Esophagus (tissue), 2 donors: ENCODE data around the gene PRCP. TPM values are rescaled to one million over a fixed set of nuclear protein-coding genes. Genes with fewer than 3 reads are reported as not detected.

Experiments used
- H3K27ac ChIP-seq, 2 donors: one replicate each; pipeline ENCODE4 v1.5.1; 2013; ENCODE audit warnings: low read depth in 2 of 2, mild to moderate bottlenecking in 2 of 2, inconsistent platforms in 1 of 2, low read length in 1 of 2, moderate library complexity in 1 of 2
- H3K27me3 ChIP-seq, 2 donors: one replicate each; pipeline ENCODE4 v1.6.1; 2013; ENCODE audit warnings: low read length in 2 of 2, control low read depth in 1 of 2, mild to moderate bottlenecking in 1 of 2; ENCODE audit not compliant: insufficient read depth in 2 of 2, control insufficient read depth in 1 of 2
- H3K36me3 ChIP-seq, 2 donors: one replicate each; pipeline ENCODE4 v1.6.1; 2013; ENCODE audit warnings: low read length in 1 of 2; ENCODE audit not compliant: control insufficient read depth in 2 of 2, insufficient read depth in 2 of 2
- H3K4me1 ChIP-seq, 2 donors: one replicate each; pipeline ENCODE4 v1.6.1; 2013; ENCODE audit warnings: low read length in 1 of 2; ENCODE audit not compliant: control insufficient read depth in 2 of 2, insufficient read depth in 2 of 2
- H3K4me3 ChIP-seq, 2 donors: one replicate each; pipeline ENCODE4 v1.5.1; 2013; ENCODE audit warnings: low read length in 2 of 2, mild to moderate bottlenecking in 2 of 2, low read depth in 1 of 2, moderate library complexity in 1 of 2
- H3K9me3 ChIP-seq, 2 donors: one replicate each; pipeline ENCODE4 v1.6.1; 2013; ENCODE audit warnings: mild to moderate bottlenecking in 2 of 2, low read depth in 1 of 2, low read length in 1 of 2, moderate library complexity in 1 of 2; ENCODE audit not compliant: control insufficient read depth in 2 of 2, insufficient read depth in 1 of 2
- WGBS, 2 donors: extraction: QIAGEN DNeasy Blood & Tissue Kit; methylation state at CpG; one replicate each; pipeline ENCODE4 v1.1.7; 2013; 5-methylcytosine and 5-hydroxymethylcytosine counted together
- polyA plus RNA-seq, 2 donors: library from polyadenylated mRNA; stranded (reverse); fragments of 200-250 nt; gene quantifications; one replicate each; pipeline ENCODE4 v1.2.3, GENCODE V29; 2013
- donor health status: healthy with polysubstance abuse.
- donor health status: Bipolar disorder and iron deficiency.

The PRCP gene
- polyA plus RNA-seq, 2 donors = 22.1 to 38.3 TPM

GRCh38 chr11:82883853-82884252 is 16.4 kb downstream of the PRCP start:
- no peak overlapping the region for H3K27ac ChIP-seq
- H3K4me1 ChIP-seq = peaks cover 0 to 2% of the 10 kb centered on the region in 2 donors
- no peak overlapping the region for H3K4me3 ChIP-seq
- H3K27me3 ChIP-seq = no peaks in the 10 kb centered on the region
- H3K9me3 ChIP-seq = no peaks in the 10 kb centered on the region
- no peaks in the 10 kb centered on the region for H3K36me3 ChIP-seq
- 72 to 73% methylated on average over 3 of the region's 3 CpGs for WGBS, 2 donors

GRCh38 chr11:82874646-82875523 is 25.3 kb downstream of the PRCP start:
- H3K27ac ChIP-seq = peak overlapping the region; percentile 30 to 33
- peaks cover 0 to 6% of the 10 kb centered on the region in 2 donors for H3K4me1 ChIP-seq
- H3K36me3 ChIP-seq = no peaks in the 10 kb centered on the region
- no peaks in the 10 kb centered on the region for H3K27me3 ChIP-seq
- no peaks in the 10 kb centered on the region for H3K9me3 ChIP-seq
- no peak overlapping the region for H3K4me3 ChIP-seq
- 65% methylated on average over 4 of the region's 4 CpGs for WGBS, 2 donors

GRCh38 chr11:82873919-82874333 is 26.3 kb downstream of the PRCP start:
- Histone ChIP-seq H3K4me1 (peaks cover 0 to 6% of the 10 kb centered on the region in 2 donors), H3K4me3 (no peak overlapping the region), H3K9me3 (no peaks in the 10 kb centered on the region), H3K27me3 (no peaks in the 10 kb centered on the region), H3K36me3 (no peaks in the 10 kb centered on the region), H3K27ac (no peak overlapping the region)
- WGBS, 2 donors = 73 to 78% methylated on average over 5 of the region's 5 CpGs

GRCh38 chr11:82872377-82873150 is 27.7 kb downstream of the PRCP start:
- Histone ChIP-seq H3K4me1 (peaks cover 0 to 6% of the 10 kb centered on the region in 2 donors), H3K27me3 (no peaks in the 10 kb centered on the region), H3K9me3 (no peaks in the 10 kb centered on the region), H3K27ac (no peak overlapping the region), H3K4me3 (no peak overlapping the region), H3K36me3 (no peaks in the 10 kb centered on the region)
- WGBS, 2 donors = 87 to 94% methylated on average over 7 of the region's 7 CpGs

DNA sequence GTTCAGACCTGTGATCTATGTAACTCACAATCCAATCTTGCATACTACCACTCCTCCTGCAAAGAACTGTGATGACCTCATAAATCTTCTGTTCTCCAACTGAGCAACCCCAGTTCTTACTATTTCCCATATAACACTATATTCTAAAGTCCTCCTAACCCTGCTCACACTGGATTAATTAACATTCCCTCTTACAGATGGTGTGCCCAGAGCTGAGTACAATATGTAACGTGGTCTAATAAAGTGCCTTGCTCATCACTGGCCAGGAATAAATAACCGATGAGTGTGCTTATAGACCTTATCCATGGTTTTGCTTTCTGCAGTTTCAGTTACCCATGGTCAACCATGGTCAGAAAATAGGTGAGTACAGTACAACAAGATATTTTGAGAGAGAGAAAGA is 28.6 kb downstream of the PRCP start:
- 96 to 98% methylated on average over 2 of the region's 2 CpGs for WGBS, 2 donors
- H3K4me1 ChIP-seq = peaks cover 0 to 6% of the 10 kb centered on the region in 2 donors

DNA sequence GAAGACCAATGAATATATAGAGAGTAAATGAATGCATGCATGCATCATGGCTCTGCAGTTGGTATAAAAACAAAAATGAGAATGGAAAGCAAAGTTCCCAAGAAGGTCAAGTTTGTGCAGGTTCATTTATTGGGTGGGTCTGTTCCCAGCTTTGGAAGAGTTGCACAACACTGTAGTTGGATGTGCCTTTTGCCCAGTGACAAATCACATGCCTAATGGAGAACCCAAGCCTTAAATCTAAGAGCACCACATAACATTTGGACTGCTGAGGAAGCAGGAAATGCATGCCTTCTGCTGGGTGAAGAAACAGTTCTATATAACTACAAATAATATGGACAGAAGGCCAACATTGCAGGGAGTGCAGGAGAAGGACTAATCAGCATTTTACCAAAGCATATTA is 30.6 kb downstream of the PRCP start:
- Histone ChIP-seq H3K36me3 (no peaks in the 10 kb centered on the region), H3K4me3 (no peak overlapping the region), H3K4me1 (peaks cover 0 to 3% of the 10 kb centered on the region in 2 donors), H3K27ac (peak overlapping the region in 1 of 2 donors; percentile 52), H3K27me3 (no peaks in the 10 kb centered on the region), H3K9me3 (no peaks in the 10 kb centered on the region)

More for the DNA sequence above, 28.6 kb downstream of the PRCP start:
- no peak overlapping the region for H3K4me3 ChIP-seq
- no peak overlapping the region for H3K27ac ChIP-seq
- no peaks in the 10 kb centered on the region for H3K27me3 ChIP-seq
- no peaks in the 10 kb centered on the region for H3K9me3 ChIP-seq
- H3K36me3 ChIP-seq = no peaks in the 10 kb centered on the region

- H3K36me3 ChIP-seq = no peaks in the 10 kb centered on the region
- H3K4me1 ChIP-seq = peaks cover 0 to 3% of the 10 kb centered on the region in 2 donors
- H3K27me3 ChIP-seq = no peaks in the 10 kb centered on the region
- H3K27ac ChIP-seq = peak overlapping the region in 1 of 2 donors; percentile 40
- H3K9me3 ChIP-seq = no peaks in the 10 kb centered on the region
- 15% methylated on average over 10 of the region's 10 CpGs for WGBS, 2 donors
- peak overlapping the region; percentile 27 to 47 for H3K4me3 ChIP-seq
These were observed 32.6 kb downstream of the PRCP start for GRCh38 chr11:82867495-82868082.

DNA sequence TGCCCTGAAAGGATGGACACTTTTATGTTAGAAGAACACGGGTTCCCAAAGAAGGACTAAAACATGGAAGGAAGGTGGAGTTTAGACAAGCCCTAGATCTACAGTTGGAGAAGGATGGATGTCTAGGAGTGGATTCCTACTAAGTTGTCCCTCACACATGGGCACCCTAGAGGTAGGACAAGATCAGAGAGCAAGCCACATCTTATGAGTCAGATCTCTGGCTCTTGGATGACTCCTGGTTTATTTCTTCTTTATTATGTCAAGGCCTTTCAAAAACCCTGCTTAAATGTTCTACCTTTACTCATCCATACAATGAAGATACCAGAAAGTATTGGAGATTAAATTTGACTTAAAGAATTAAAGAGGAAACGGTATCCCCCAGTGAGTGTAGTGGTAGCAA is 34.4 kb downstream of the PRCP start:
- Histone ChIP-seq H3K4me3 (no peak overlapping the region), H3K4me1 (peaks cover 0 to 2% of the 10 kb centered on the region in 2 donors), H3K27ac (no peak overlapping the region), H3K27me3 (no peaks in the 10 kb centered on the region), H3K9me3 (no peaks in the 10 kb centered on the region), H3K36me3 (no peaks in the 10 kb centered on the region)
- WGBS, 2 donors = 78 to 79% methylated on average over 2 of the region's 2 CpGs

DNA sequence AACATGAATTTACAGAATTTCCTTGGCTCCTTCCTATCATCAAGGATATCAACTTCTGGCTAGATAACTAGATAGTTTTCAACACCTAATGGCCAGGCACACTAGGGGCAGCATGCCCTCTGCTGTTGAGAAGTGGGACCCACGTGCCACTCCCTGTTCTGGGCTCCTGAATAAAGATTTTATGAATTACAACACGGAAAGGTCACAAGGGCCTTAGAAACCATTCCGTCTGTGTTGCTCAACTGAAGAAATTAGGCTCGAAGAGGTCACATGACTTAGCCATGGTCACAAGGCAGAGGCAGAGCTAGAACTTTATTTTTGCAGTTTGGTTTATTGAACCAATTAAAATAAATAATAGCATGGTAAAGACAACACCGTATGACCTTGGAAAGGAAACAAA is 36.0 kb downstream of the PRCP start:
- Histone ChIP-seq H3K36me3 (no peaks in the 10 kb centered on the region), H3K27ac (no peak overlapping the region), H3K4me1 (no peaks in the 10 kb centered on the region), H3K4me3 (no peak overlapping the region), H3K27me3 (no peaks in the 10 kb centered on the region), H3K9me3 (no peaks in the 10 kb centered on the region)
- 30 to 32% methylated on average over 5 of the region's 5 CpGs for WGBS, 2 donors
